CD4-positive, alpha-beta T cell treated with Interleukin-6 for 4 hours (primary cell): ENCODE measurements around the gene NCKAP5.

Experiments used
- DNase-seq: peaks from one replicate; pipeline ENCODE4 v3.0.0-alpha.2; 2020; ENCODE audit warnings: mixed read lengths

NCKAP5 gene

GRCh38 chr2:133177196-133177595 lies 391.1 kb downstream of the NCKAP5 start:
- no peak for DNase-seq

GRCh38 chr2:133175926-133176325 lies 392.3 kb downstream of the NCKAP5 start:
- DNase-seq: no peak

GRCh38 chr2:133173224-133173623 lies 395.0 kb downstream of the NCKAP5 start:
- DNase-seq: no peak

GRCh38 chr2:133171393-133172004 lies 396.8 kb downstream of the NCKAP5 start:
- DNase-seq: no peak

GRCh38 chr2:133169274-133169912 lies 398.9 kb downstream of the NCKAP5 start:
- no peak for DNase-seq

- no peak for DNase-seq
These were observed 400.3 kb downstream of the NCKAP5 start for GRCh38 chr2:133167990-133168389.

GRCh38 chr2:133167223-133167622 lies 401.0 kb downstream of the NCKAP5 start:
- DNase-seq: no peak

- no peak for DNase-seq
These were observed 402.2 kb downstream of the NCKAP5 start for GRCh38 chr2:133166031-133166430.

GRCh38 chr2:133163111-133163510 lies 405.2 kb downstream of the NCKAP5 start:
- no peak for DNase-seq

GRCh38 chr2:133158442-133158841 lies 409.8 kb downstream of the NCKAP5 start:
- no peak for DNase-seq

- DNase-seq: no peak
These were observed 410.2 kb downstream of the NCKAP5 start for GRCh38 chr2:133158024-133158423.

GRCh38 chr2:133157141-133157540 lies 411.1 kb downstream of the NCKAP5 start:
- no peak for DNase-seq

- DNase-seq: no peak
These were observed 415.5 kb downstream of the NCKAP5 start for GRCh38 chr2:133152801-133153200.

GRCh38 chr2:133148187-133148586 lies 420.1 kb downstream of the NCKAP5 start:
- DNase-seq: no peak

GRCh38 chr2:133146893-133147292 lies 421.4 kb downstream of the NCKAP5 start:
- DNase-seq: no peak

- no peak for DNase-seq
These were observed 424.6 kb downstream of the NCKAP5 start for GRCh38 chr2:133143645-133144044.

GRCh38 chr2:133142087-133142486 lies 426.2 kb downstream of the NCKAP5 start:
- DNase-seq: no peak

- no peak for DNase-seq
These were observed 427.6 kb downstream of the NCKAP5 start for GRCh38 chr2:133140620-133141019.

GRCh38 chr2:133139847-133140533 lies 428.3 kb downstream of the NCKAP5 start:
- no peak for DNase-seq

GRCh38 chr2:133138693-133139092 lies 429.6 kb downstream of the NCKAP5 start:
- no peak for DNase-seq

- no peak for DNase-seq
These were observed 433.1 kb downstream of the NCKAP5 start for GRCh38 chr2:133135035-133135654.

- no peak for DNase-seq
These were observed 437.6 kb downstream of the NCKAP5 start for GRCh38 chr2:133130548-133131246.

- no peak for DNase-seq
These were observed 443.8 kb downstream of the NCKAP5 start for GRCh38 chr2:133124446-133124845.
